GM12865 (cell line): ENCODE data around the gene VAMP8.

Source experiments
- DNase-seq: peaks from one replicate; pipeline ENCODE4 v3.0.0; 2010; ENCODE audit warnings: low read depth
- H3K4me3 ChIP-seq: 2 replicates; pipeline ENCODE4 v1.5.1; 2011; ENCODE audit warnings: mild to moderate bottlenecking, low read depth, low read length, control low read depth
- CTCF ChIP-seq: IDR thresholded peaks from 2 replicates; pipeline ENCODE4 v1.5.1; 2011; ENCODE audit warnings: low read length, control low read depth, low read depth, inconsistent platforms; ENCODE audit not compliant: insufficient read depth; ENCODE audit errors: missing control alignments

VAMP8 gene

GRCh38 chr2:85577386-85578242 is at the start of gene VAMP8:
TSS of gene VAMP8 (plus strand) at chr2:85577586. CDS start at chr2:85577647, 61 bp downstream.
- H3K4me3 ChIP-seq, result peak within 1 kb of the TSS; percentile 83
- peak; percentile 77 for DNase-seq
- TF ChIP-seq CTCF, result no peak

- DNase-seq, result no peak
- no peak overlapping the region for H3K4me3 ChIP-seq
- no peak for TF ChIP-seq CTCF
Observed at GRCh38 chr2:85527787-85528186, 49.6 kb upstream of the VAMP8 start.

- H3K4me3 ChIP-seq, result no peak overlapping the region
- no peak for TF ChIP-seq CTCF
- DNase-seq, result no peak
Observed at GRCh38 chr2:85528355-85528754, 49.0 kb upstream of the VAMP8 start.

GRCh38 chr2:85529809-85530208 is 47.6 kb upstream of the VAMP8 start:
- no peak overlapping the region for H3K4me3 ChIP-seq
- no peak for TF ChIP-seq CTCF
- no peak for DNase-seq

- DNase-seq, result no peak
- no peak overlapping the region for H3K4me3 ChIP-seq
- TF ChIP-seq CTCF, result no peak
Observed at GRCh38 chr2:85531589-85531988, 45.8 kb upstream of the VAMP8 start.

- no peak for TF ChIP-seq CTCF
- H3K4me3 ChIP-seq, result no peak overlapping the region
- DNase-seq, result no peak
Observed at GRCh38 chr2:85534099-85534498, 43.3 kb upstream of the VAMP8 start.

GRCh38 chr2:85534881-85535280 is 42.5 kb upstream of the VAMP8 start:
- DNase-seq, result no peak
- no peak for TF ChIP-seq CTCF
- H3K4me3 ChIP-seq, result no peak overlapping the region
